Transverse colon (tissue), 4 donors: ENCODE measurements around the gene KAT2A. TPM values are rescaled to one million over a fixed set of nuclear protein-coding genes. Genes with fewer than 3 reads are reported as not detected.
A peak's percentile ranks its signal among the peaks of the same experiment; 100 is the strongest.

Source experiments
- DNase-seq: peaks from one replicate; pipeline ENCODE4 v3.0.0-alpha.2; 2019
- H3K27ac ChIP-seq, 4 donors: fragments of 200-600 bp; sonication (generic); 2 replicates each; pipeline ENCODE4 v1.5.1; 2016 to 2018; ENCODE audit warnings: inconsistent platforms in 4 of 4
- H3K27me3 ChIP-seq: fragments of 200-600 bp; sonication (generic); 2 replicates; pipeline ENCODE4 v1.5.1; 2017; ENCODE audit warnings: inconsistent platforms
- H3K36me3 ChIP-seq, 4 donors: fragments of 200-600 bp; sonication (generic); 2 replicates each; pipeline ENCODE4 v1.5.1; 2017 to 2019; ENCODE audit warnings: inconsistent platforms in 4 of 4
- H3K4me1 ChIP-seq, 4 donors: fragments of 200-600 bp; sonication (generic); 2 replicates each; pipeline ENCODE4 v1.5.1; 2017 to 2020; ENCODE audit warnings: inconsistent platforms in 4 of 4
- H3K4me3 ChIP-seq, 4 donors: fragments of 200-600 bp; sonication (generic); 1 replicate in 1 of 4; 2 replicates in 3 of 4; pipeline versions ENCODE4 v1.5.1 to v1.6.1; 2017 to 2019; ENCODE audit warnings: inconsistent platforms in 4 of 4
- H3K9me3 ChIP-seq, 2 donors: fragments of 200-600 bp; sonication (generic); 2 replicates each; pipeline ENCODE4 v1.5.1; 2017 to 2019; ENCODE audit warnings: inconsistent platforms in 2 of 2
- EP300 ChIP-seq: sonication (generic); formaldehyde crosslinking; IDR thresholded peaks from one replicate; pipeline ENCODE4 v1.6.1; 2017; ENCODE audit warnings: antibody characterized with exemption, low read depth
- POLR2A ChIP-seq: fragments of 450-650 bp; IDR thresholded peaks from one replicate; pipeline ENCODE4 v1.6.1; 2016; ENCODE audit warnings: antibody characterized with exemption, mild to moderate bottlenecking, moderate library complexity
- POLR2AphosphoS5 ChIP-seq, 3 donors: sonication (generic); formaldehyde crosslinking; IDR thresholded peaks; one replicate each; pipeline ENCODE4 v1.6.1; 2016; ENCODE audit warnings: antibody characterized with exemption in 3 of 3
- WGBS, 2 donors: methylation state at CpG; one replicate each; pipeline ENCODE4 v1.1.5; 2018; ENCODE audit warnings: low coverage in 1 of 2; 5-methylcytosine and 5-hydroxymethylcytosine counted together
- in situ Hi-C, 4 donors: fragments of 200-750 bp; cut with MboI; loops; one replicate each; pipeline versions ENCODE4 v1.15.0 to v1.15.1; 2017; ENCODE audit warnings: low sequenced_read_pairs in 3 of 4, low pct_ligation_motif_present in 1 of 4, low pct_unique_long_range_greater_than_20kb in 1 of 4
- intact Hi-C: fragments of 100-400 bp; cut with DNase I; formaldehyde crosslinking; loops from one replicate; pipeline ENCODE4 v1.15.1; 2023; ENCODE audit warnings: low total_unique reads
- total RNA-seq, 4 donors: library from RNA; depleted of rRNA; stranded (reverse); fragments of >200 nt; gene quantifications; one replicate each; pipeline ENCODE4 v1.1.0, GENCODE V29; 2016
- TF ChIP-seq, protein P1 (sequence below), 5 experiments: fragments of 200-600 bp in 3 of 5; fragments of 450-650 bp in 2 of 5; sonication (generic) in 3 of 5; IDR thresholded peaks; 1 replicate in 2 of 5; 2 replicates in 3 of 5; pipeline ENCODE4 v1.5.1; 2016 to 2017; ENCODE audit warnings: antibody characterized with exemption in 5 of 5, inconsistent platforms in 3 of 5, mild to moderate bottlenecking in 2 of 5, moderate library complexity in 1 of 5

The KAT2A gene
- total RNA-seq, 4 donors from 2014 or later: 16.9 to 154 (median 48.9) TPM

DNA sequence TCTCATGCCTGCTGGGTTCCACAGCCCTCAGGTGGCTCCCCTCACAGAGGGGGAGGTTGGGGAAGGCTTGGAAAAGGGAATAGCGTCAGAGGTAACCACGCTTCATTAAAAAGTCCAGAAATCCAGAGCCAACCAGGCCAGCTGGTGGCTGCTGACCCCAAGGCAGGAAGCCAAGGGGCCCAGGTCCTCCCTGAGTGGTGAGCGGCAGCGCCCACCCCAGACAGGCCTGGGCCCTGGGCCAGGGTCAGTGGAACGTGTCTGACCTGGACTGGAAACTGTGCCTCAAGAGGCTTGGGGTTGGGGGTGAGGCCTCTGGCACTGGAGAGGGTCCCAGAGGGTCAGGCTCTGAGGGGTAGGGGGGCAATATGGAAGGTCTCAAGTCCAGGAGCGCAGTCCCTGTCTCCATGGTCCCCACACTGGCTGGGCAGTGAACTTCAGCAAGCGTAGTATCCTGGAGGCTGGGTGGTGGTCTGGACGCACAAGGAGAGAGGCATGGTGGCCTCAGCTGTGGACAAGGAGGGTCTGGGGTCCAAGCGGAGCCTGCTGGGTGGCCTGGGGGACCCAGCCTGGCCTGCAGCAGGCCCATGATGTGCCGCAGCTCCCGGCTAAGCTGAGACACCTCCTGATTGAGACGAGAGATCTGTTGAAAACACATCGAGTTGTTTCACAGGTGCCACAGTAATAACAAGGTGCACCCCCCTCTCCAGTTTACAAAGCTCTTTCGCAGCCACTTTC lies 38.8 kb upstream of the KAT2A start:
- WGBS, 2 donors: 75 to 83% methylated on average over 1 to 14 of the region's 14 CpGs
- Histone ChIP-seq H3K4me1 (peaks cover 0 to 4% (median 2%) of the 10 kb centered on the region in 4 donors), H3K27ac (no peak overlapping the region), H3K9me3 (no peaks in the 10 kb centered on the region), H3K27me3 (no peaks in the 10 kb centered on the region), H3K36me3 (no peaks in the 10 kb centered on the region), H3K4me3 (no peak overlapping the region)
- in situ Hi-C loops (no loop called here), intact Hi-C loops (no loop called here)
- no peak for DNase-seq
- TF ChIP-seq, protein P1, sequence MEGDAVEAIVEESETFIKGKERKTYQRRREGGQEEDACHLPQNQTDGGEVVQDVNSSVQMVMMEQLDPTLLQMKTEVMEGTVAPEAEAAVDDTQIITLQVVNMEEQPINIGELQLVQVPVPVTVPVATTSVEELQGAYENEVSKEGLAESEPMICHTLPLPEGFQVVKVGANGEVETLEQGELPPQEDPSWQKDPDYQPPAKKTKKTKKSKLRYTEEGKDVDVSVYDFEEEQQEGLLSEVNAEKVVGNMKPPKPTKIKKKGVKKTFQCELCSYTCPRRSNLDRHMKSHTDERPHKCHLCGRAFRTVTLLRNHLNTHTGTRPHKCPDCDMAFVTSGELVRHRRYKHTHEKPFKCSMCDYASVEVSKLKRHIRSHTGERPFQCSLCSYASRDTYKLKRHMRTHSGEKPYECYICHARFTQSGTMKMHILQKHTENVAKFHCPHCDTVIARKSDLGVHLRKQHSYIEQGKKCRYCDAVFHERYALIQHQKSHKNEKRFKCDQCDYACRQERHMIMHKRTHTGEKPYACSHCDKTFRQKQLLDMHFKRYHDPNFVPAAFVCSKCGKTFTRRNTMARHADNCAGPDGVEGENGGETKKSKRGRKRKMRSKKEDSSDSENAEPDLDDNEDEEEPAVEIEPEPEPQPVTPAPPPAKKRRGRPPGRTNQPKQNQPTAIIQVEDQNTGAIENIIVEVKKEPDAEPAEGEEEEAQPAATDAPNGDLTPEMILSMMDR (IDR thresholded peaks at IDR 0.05): no peak
- no peak for TF ChIP-seq POLR2A
- no peak for TF ChIP-seq POLR2AphosphoS5 (IDR thresholded peaks at IDR 0.05)
- TF ChIP-seq EP300: no peak

DNA sequence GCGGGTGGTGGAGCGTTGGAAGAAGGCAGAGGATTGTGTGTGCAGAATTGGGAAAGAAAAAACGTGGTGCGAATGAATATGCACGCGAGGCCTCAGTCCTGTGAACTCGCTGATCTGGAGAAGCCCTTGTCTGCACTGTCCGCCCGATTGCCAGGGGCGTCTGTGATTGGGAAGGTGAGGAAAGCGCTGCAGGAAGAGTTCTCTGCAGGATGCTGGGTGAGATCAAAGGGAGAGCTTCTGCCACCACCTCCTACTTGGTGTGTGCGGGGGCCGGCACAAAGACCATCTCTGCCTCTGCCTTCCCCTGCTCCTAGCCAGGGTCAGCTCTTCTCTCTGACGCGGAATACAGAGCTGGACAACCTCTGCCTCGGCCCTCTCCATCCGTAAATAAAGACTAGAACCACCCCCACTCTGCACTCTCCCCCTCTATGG lies 34.5 kb upstream of the KAT2A start:
- Histone ChIP-seq H3K27me3 (no peaks in the 10 kb centered on the region), H3K36me3 (peaks cover 0 to 3% (median 0%) of the 10 kb centered on the region in 4 donors), H3K4me3 (peak overlapping the region in 3 of 4 donors; percentile 31 to 91 (median 79)), H3K4me1 (peaks cover 12 to 37% (median 22%) of the 10 kb centered on the region in 4 donors), H3K27ac (peak overlapping the region in 2 of 4 donors; percentile 74 to 91), H3K9me3 (no peaks in the 10 kb centered on the region)
- in situ Hi-C loops: no loop called here
- no peak for DNase-seq
- TF ChIP-seq, protein P1 (IDR thresholded peaks at IDR 0.05): no peak
- TF ChIP-seq POLR2AphosphoS5 (IDR thresholded peaks at IDR 0.05): no peak
- TF ChIP-seq POLR2A: no peak
- no peak for TF ChIP-seq EP300
- intact Hi-C loops: no loop called here
- 59 to 69% methylated on average over 6 to 17 of the region's 17 CpGs for WGBS, 2 donors

DNA sequence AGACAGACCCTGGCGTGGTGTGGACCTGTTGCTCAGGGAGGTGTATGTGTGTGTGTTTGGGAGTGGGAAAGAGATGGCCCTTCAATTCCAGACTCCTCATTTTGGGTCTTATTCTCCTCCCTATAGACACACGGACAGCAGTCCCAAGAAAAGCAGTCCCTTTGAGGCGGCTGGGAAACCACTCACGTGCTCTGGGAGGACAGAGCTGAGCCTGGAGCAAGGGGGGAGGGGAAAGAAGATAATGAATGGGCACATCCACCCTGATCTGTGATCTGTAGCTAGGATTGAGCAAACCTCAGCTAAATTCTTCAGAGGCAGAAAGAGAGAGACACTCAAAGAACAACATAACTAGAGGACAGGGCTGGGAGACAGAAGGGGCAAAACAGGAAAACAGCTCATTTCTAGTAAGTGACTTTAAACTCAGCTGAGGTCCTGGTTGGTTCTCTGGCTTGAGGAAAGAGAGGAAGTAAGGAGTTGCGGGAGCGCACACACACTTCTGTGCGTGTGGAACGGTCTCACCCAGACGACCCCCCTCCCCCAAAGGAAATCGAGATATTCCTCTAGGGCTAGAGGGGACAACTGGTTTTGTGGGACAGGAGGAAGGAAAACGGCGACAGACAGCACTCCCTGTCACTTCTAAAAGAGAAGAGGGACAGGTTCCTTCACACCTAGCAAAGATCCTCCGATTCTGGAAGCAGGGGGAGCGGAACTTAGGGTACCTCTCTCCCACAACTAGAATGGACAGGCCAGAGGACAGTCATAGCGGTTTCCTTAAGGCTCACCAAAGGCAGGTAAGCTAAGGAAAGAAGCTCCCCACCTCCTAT lies 33.0 kb upstream of the KAT2A start:
- 5 to 6% methylated on average over 8 to 15 of the region's 15 CpGs for WGBS, 2 donors
- Histone ChIP-seq H3K27me3 (no peaks in the 10 kb centered on the region), H3K4me3 (peak overlapping the region; percentile 79 to 91 (median 88)), H3K27ac (peak overlapping the region; percentile 75 to 92 (median 88)), H3K36me3 (peaks cover 0 to 3% (median 0%) of the 10 kb centered on the region in 4 donors), H3K4me1 (peaks cover 14 to 39% (median 22%) of the 10 kb centered on the region in 4 donors), H3K9me3 (no peaks in the 10 kb centered on the region)
- in situ Hi-C loops: no loop called here
- no peak for DNase-seq
- intact Hi-C loops: no loop called here
- TF ChIP-seq POLR2AphosphoS5 (IDR thresholded peaks at IDR 0.05) (no peak), POLR2A (no peak), EP300 (no peak)
- TF ChIP-seq, protein P1 (IDR thresholded peaks at IDR 0.05): no peak
